Muscle of arm (tissue), 12 donors: ENCODE data around the gene MAD1L1. TPM values are rescaled to one million over a fixed set of nuclear protein-coding genes. Genes with fewer than 3 reads are reported as not detected.
"Not testable (repeated sequence)": the region's sequence is repeated elsewhere in the genome, so short reads cannot be mapped to it uniquely, and the experiment has no call there.

Experiments
- DNase-seq: peaks from one replicate; pipeline ENCODE4 v3.0.0-alpha.2; 2013
- polyA plus RNA-seq, 12 donors: library from polyadenylated mRNA; unstranded; fragments of 120-200 nt; gene quantifications; one replicate each; pipeline ENCODE4 v1.2.1, GENCODE V29; 2013; ENCODE audit not compliant: insufficient read length in 12 of 12

MAD1L1 gene
- polyA plus RNA-seq, 12 donors: 16.2 to 60.1 (median 22.4) TPM; not detected in 1

- DNase-seq: no peak
Observed at GRCh38 chr7:1973321-1974251, 259.2 kb downstream of the MAD1L1 start.

- DNase-seq: no peak
Observed at GRCh38 chr7:1972744-1973143, 260.0 kb downstream of the MAD1L1 start.

GRCh38 chr7:1971946-1972654, 260.6 kb downstream of the MAD1L1 start:
- no peak for DNase-seq

- DNase-seq: no peak
Observed at GRCh38 chr7:1970895-1971294, 261.9 kb downstream of the MAD1L1 start.

DNA sequence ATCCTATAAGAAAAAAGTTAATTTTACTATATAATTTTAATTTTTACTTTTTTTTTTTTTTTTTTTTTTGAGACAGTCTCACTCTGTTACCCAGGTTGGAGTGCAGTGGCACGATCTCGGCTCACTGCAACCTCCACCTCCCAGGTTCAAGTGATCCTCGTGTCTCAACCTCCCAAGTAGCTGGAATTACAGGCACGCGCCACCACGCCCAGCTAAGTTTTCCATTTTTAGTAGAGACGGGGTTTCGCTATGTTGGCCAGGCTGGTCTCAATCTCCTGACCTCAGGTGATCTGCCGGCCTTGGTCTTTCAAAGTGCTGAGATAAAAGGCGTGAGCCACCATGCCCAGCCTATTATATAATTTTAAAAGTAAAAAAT, 262.5 kb downstream of the MAD1L1 start:
- DNase-seq: not testable (repeated sequence)

GRCh38 chr7:1969459-1970284, 263.1 kb downstream of the MAD1L1 start:
- DNase-seq: no peak

- DNase-seq: no peak
Observed at GRCh38 chr7:1968397-1969111, 264.2 kb downstream of the MAD1L1 start.

- DNase-seq: no peak
Observed at GRCh38 chr7:1967512-1968396, 265.0 kb downstream of the MAD1L1 start.

- DNase-seq: no peak
Observed at GRCh38 chr7:1966631-1967200, 266.0 kb downstream of the MAD1L1 start.

GRCh38 chr7:1965579-1966294, 267.0 kb downstream of the MAD1L1 start:
- no peak for DNase-seq

- no peak for DNase-seq
Observed at GRCh38 chr7:1964913-1965578, 267.7 kb downstream of the MAD1L1 start.

- no peak for DNase-seq
Observed at GRCh38 chr7:1964211-1964912, 268.4 kb downstream of the MAD1L1 start.

DNA sequence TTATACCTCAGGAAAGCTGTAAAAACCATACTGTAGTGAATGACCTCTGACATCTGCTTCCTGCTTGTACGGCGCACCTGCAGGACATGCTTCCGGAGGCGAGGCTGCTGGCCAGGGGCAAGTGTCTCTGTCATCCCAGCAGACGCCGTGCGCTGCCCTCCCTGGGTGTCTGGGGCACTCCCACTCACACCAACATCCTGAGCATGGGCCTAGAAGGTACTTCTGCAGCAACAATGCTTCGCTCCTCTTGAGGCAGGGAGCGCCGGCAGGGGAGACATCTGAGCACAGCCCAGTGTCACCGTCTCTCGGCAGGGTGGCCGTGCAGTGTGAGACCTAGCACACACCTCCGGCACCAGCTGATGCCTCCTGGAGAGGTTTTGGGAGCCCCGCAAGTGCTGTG, 269.2 kb downstream of the MAD1L1 start:
- no peak for DNase-seq

- no peak for DNase-seq
Observed at GRCh38 chr7:1961701-1962276, 271.0 kb downstream of the MAD1L1 start.

GRCh38 chr7:1959305-1959704, 273.4 kb downstream of the MAD1L1 start:
- DNase-seq: no peak

- DNase-seq: no peak
Observed at GRCh38 chr7:1957471-1958225, 275.1 kb downstream of the MAD1L1 start.
